DMS153 treated with DMSO at 0.1 percent for 48 hours (cell line): ENCODE results near the gene RNF25.

Experiments used
- DNase-seq: peaks from one replicate; lab custom pipeline; 2025; ENCODE audit not compliant: unreplicated experiment; lab: John Stamatoyannopoulos, UW

The RNF25 gene

DNA sequence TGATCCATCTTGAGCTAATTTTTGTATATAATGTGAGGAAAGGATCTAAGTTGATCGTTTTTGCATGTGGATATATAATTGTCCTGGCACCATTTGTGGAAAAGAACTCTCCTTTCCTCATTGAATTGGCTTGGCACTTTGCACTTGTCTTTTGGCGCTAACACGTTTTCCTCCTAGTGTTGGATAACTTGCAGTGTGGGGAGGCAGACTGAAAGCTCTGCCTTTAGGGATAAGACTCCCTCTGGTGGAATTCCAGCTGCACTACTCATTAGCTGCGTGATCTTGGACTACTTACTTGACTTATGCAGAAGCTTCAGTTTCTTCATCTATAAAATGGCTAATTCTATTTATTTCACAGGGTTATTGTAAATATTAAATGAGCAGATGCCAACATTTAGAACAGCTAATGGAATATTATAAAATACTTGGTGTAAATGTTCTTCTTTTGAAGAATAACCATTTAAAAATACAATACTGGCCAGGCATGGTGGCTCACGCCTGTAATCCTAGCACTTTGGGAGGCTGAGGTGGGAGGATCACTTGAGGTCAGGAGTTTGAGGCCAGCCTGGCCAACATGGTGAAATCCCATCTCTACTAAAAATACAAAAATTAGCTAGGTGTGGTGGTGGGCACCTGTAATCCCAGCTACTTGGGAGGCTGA, 15.7 kb upstream of the RNF25 start:
- DNase-seq = peak; percentile 4

- no peak for DNase-seq
Measured at GRCh38 chr2:218680061-218680460, 8.3 kb upstream of the RNF25 start.

DNA sequence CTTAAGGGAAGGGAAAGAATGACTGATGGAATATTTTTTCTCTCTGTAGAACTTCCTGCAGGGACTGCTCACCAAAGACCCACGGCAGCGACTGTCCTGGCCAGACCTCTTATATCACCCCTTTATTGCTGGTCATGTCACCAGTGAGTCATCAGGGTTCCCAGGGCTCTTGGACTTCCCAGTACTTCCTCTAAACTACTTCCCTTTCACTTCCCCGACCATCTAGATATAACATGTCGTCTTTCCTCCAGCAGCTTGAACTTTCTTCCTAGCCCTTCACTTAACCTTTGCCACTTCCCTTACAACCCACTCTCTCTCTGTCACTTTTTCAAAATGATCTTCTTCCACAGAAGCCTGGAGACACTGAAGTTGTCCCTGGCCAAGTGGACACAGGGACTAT, 7.3 kb upstream of the RNF25 start:
- DNase-seq = no peak

- DNase-seq = no peak
Measured at GRCh38 chr2:218671097-218671653, 627 bp downstream of the RNF25 start.

DNA sequence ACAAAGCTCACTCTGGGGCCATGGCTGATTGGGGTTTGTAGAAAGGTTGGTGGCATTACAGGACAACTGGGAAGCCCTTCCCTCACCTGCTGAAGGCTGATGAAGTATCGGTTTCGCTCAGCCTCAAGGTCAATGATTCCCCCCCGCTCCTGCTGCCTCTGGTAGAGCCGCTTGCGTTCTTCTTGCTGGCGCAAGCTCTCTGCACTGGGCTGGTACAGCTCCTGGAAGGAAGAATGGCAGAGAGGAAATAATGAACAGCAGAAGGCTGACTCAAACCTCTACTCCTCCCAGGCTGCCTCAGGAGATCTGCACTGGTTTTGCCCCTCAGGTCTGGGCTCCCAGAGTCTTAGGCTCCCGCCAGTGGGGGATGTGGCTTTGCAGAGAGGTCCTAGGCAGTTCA, 7.1 kb downstream of the RNF25 start:
- no peak for DNase-seq

- no peak for DNase-seq
Measured at GRCh38 chr2:218663901-218664300, 7.9 kb downstream of the RNF25 start.

- DNase-seq = no peak
Measured at GRCh38 chr2:218662827-218663226, 9.0 kb downstream of the RNF25 start.

- no peak for DNase-seq
Measured at GRCh38 chr2:218662377-218662776, 9.4 kb downstream of the RNF25 start.

DNA sequence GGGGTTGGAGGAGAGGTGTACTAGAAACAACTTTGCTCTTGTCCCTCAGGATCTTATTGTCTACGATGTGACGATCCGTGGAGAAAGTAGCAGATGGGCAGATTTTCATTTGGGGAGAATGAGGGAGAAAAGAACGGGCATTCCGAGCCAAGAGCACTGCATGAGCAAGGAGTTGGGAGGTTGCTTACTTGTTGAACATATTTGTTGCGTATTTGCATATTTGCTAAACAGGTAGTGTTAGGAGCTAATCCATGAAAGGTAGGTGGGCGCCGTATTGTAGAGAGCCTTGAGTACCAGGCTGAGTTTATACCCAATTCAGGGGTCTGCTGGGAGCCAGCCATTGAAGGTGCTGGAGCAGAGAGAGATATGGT, 11.8 kb downstream of the RNF25 start:
- DNase-seq = no peak

DNA sequence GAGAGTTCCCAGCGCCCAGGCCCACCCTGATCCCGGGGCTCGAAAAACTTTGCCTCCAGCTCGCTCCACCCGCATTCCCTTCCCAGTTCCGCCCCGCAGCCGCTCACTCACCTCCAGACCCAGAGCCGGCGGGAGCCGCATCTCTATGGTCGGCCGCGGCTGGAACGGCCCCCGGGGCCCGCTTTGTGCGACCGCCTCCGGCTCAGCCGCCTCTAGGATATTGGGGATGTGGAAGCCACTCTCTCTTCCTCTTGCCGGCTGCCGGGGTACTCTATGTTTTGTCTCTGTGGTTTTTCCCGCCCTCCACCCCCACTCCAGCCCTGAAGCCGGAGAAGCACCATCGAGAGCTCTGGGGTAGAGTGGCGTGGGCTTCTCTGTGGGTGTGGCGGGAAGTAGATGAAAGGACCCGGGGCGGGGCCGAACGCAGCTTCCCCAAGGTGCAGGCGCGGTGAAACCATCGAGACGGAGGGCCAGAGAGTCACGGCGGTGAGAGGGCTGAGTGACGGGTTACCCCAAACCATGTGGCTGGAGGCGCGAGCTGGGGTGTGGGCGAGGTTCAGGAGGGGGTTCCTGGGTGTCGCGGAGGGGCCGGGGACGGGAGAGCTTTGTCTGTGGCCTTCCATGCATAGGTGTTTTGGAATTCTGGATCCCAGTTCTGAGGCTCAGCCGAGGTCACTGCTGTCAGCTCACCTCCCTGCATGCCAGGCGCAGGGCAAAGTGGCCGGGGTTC, 12.4 kb downstream of the RNF25 start, which contains the start of the genes BCS1L and ZNF142:
Gene BCS1L, plus strand, starts transcription at position 426 of the 730 bp plus-strand sequence. CDS start 1,305 bp downstream, outside the sequence.
Gene ZNF142, minus strand, starts transcription at position 366 of the 730 bp plus-strand sequence. CDS start 3,194 bp downstream, outside the sequence.
- DNase-seq = peak; percentile 75

GRCh38 chr2:218658671-218659257, 13.0 kb downstream of the RNF25 start:
- no peak for DNase-seq

DNA sequence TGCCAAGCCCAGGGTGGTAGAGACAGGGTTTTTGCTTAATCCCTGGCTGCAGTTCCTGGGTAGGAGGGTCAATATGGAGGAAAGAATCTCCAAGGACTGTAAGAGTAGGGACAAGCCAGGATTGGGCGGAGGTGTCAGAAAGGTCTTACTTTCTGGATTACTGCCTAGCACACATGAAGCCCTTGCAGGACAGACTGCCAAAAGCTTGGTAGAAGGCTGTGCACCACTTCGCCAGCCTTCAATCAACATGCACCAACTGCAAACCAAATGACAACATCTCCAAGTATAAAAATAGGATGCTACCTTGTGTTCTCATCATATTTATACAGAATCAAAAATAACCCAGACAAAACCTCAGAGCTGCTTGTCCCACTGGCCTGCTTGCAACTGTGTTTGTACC, 16.1 kb downstream of the RNF25 start:
- DNase-seq = no peak

GRCh38 chr2:218648787-218649100, 23.1 kb downstream of the RNF25 start:
- no peak for DNase-seq

DNA sequence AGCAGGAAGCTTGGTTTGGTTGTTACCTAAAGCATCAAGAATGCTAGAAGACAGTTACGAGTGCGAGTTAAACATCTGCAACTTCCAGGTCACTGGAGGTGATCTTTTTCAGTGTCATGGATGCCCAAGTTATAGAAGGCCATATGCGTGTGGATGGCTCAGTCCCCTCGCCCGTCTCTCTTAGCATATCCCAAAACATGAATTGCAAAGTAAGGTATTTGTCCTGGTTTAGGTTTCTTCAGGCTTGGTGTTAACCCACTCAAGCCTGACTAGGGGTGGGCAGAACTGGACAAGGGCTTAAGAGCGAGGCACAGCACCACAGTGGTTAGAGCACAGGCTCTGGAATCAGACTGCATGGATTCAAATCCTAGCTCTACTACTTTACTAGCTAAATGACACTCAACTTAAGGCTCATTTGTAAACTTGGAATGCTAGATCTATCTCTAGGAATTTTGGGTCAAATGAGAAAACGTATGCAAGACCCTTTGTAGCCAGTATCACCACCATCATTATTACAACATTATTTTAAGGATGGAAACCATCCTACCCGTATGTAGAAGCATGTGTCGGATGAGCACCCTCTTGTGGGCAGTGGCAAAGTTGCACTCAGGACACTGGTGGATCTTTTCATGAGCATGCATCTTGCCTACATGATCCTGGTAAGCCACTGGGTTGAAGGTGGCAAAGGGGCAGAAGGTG, 23.6 kb downstream of the RNF25 start:
- DNase-seq = peak; percentile 17

GRCh38 chr2:218645126-218645525, 26.7 kb downstream of the RNF25 start:
- no peak for DNase-seq

DNA sequence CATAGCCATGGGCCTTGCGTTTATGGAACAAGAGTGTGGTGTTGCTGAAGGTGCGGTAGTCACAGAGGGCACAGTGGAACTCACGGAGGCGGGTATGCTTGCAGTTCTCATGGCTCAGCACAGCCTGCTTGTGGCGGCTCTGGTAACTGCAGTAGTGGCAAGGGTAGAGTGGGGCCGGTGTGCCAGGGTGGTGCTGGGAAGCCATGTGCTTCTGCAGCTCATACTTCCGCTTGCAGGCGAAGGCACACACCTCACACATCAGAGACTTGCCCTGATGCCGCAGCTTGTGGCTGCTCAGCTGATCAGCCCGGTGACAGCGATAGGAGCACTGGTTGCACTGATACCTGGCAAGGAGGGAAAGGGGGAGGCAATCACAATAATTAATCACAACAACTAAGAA, 27.1 kb downstream of the RNF25 start:
- no peak for DNase-seq

DNA sequence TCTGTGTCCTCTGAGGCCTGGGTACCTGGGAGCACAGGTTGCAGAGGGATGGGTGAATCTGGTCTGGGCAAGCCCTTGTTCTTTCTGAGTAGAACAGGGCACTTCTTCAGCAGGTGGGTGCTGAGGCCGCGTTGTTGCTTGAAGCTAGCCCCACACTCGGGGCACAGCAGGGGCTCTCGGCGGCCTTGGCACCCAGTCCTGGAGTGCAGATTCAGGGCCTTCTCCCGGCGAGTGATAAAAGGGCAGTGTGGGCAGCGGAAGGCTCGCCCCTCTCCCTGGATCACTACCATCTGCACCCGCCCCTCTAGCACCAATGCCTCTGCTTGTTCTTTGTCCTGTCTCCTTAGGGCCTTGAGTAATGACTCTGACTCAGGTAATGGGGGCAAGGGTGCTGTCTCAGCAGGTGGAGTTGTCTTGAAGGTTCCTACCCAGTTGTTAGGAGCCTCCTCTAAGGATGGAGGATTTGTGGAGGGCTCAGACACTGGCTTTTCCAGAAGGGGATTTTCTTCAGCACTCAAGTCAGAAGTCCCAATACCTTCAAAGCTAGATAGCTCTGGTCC, 28.0 kb downstream of the RNF25 start:
- no peak for DNase-seq

DNA sequence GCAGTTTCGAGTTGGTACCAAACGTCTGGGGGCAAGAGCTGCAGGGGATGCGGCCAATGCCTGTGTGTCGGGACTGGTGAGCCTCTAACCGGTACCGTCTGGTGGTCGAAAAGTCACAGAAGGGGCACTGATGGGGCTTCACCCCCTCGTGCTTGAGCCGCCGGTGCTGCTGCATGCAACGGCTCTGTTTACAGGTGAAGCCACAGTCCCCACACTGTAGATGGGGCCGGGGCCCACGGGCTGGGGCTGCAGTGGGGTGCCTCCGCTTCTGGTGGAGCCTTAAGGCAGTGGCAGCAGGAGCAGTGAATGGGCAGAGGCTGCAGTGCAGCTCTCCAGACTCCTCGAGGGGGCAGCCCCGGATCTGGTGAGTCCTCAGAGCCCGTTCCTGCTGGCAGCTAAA, 29.0 kb downstream of the RNF25 start:
- no peak for DNase-seq

- DNase-seq = no peak
Measured at GRCh38 chr2:218642121-218642656, 29.6 kb downstream of the RNF25 start.

DNA sequence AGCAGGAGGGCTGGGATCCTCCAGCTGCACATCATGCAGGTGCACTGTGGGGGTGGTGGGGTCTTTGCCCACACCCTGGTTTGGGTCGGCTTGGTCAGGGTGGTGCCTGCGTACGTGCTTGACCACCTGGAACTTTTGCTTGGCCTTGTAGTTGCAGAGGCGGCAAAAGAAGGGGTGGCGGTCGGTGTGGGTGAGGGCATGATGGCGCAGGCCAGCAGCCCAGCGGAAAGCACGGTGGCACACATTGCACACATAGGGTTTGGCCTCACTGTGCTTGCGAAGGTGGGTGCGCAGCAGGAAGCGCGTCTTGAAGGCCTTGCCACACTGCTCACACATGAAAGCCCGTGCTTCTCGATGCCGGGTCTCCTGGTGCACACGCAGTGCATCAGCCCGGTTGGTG, 33.4 kb downstream of the RNF25 start:
- DNase-seq = no peak

DNA sequence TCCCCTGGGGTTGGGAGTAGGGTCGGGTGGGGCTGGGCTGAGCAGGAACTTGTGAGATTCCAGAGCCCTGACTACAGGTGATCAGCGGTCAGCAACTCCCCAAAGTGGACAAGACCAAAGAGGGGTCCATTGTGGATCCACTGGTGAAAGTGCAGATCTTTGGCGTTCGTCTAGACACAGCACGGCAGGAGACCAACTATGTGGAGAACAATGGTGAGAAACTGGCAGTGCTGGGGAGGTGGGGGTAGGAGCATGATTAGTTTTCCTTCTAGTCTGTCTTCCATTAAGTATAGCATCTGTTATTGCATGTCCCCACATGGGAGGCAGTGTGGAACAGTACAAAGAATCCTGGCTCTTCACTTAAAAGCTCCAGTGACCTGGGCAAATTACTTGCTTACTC, 36.1 kb downstream of the RNF25 start:
- no peak for DNase-seq
